GM20431 (cell line): ENCODE results near the gene PTPRD.
"Not testable (repeated sequence)": the region's sequence is repeated elsewhere in the genome, so short reads cannot be mapped to it uniquely, and the experiment has no call there.

Source experiments
- in situ Hi-C: fragments of 300-500 bp; cut with MseI, MboI; formaldehyde crosslinking; loops from one replicate; pipeline ENCODE4 v1.15.0; 2020; ENCODE audit warnings: low sequenced_read_pairs; ENCODE audit not compliant: unreplicated experiment

PTPRD gene

GRCh38 chr9:10512144-10512543 lies 100.7 kb downstream of the PTPRD start:
- in situ Hi-C loops: no loop called here

- in situ Hi-C loops: no loop called here
Observed at GRCh38 chr9:10488937-10489336, 123.9 kb downstream of the PTPRD start.

GRCh38 chr9:10479172-10479571 lies 133.6 kb downstream of the PTPRD start:
- in situ Hi-C loops: no loop called here

- in situ Hi-C loops: not testable (repeated sequence)
Observed at GRCh38 chr9:10449201-10449617, 163.6 kb downstream of the PTPRD start.

GRCh38 chr9:10447036-10447435 lies 165.8 kb downstream of the PTPRD start:
- in situ Hi-C loops: no loop called here

GRCh38 chr9:10443868-10444204 lies 169.0 kb downstream of the PTPRD start:
- in situ Hi-C loops: no loop called here

- in situ Hi-C loops: no loop called here
Observed at GRCh38 chr9:10443181-10443867, 169.5 kb downstream of the PTPRD start.

- in situ Hi-C loops: no loop called here
Observed at GRCh38 chr9:10438955-10439354, 173.8 kb downstream of the PTPRD start.

GRCh38 chr9:10436756-10437155 lies 176.0 kb downstream of the PTPRD start:
- in situ Hi-C loops: no loop called here

- in situ Hi-C loops: no loop called here
Observed at GRCh38 chr9:10434412-10434811, 178.4 kb downstream of the PTPRD start.

- in situ Hi-C loops: no loop called here
Observed at GRCh38 chr9:10411272-10411671, 201.5 kb downstream of the PTPRD start.

- in situ Hi-C loops: no loop called here
Observed at GRCh38 chr9:10403283-10403682, 209.5 kb downstream of the PTPRD start.

- in situ Hi-C loops: no loop called here
Observed at GRCh38 chr9:10396615-10397014, 216.2 kb downstream of the PTPRD start.

GRCh38 chr9:10387282-10387681 lies 225.5 kb downstream of the PTPRD start:
- in situ Hi-C loops: no loop called here

- in situ Hi-C loops: no loop called here
Observed at GRCh38 chr9:10371824-10372223, 241.0 kb downstream of the PTPRD start.

GRCh38 chr9:10366171-10366779 lies 246.5 kb downstream of the PTPRD start:
- in situ Hi-C loops: no loop called here

- in situ Hi-C loops: no loop called here
Observed at GRCh38 chr9:10354591-10354990, 258.2 kb downstream of the PTPRD start.

GRCh38 chr9:10345621-10346020 lies 267.2 kb downstream of the PTPRD start:
- in situ Hi-C loops: not testable (repeated sequence)

- in situ Hi-C loops: no loop called here
Observed at GRCh38 chr9:10341057-10341456, 271.7 kb downstream of the PTPRD start.

- in situ Hi-C loops: no loop called here
Observed at GRCh38 chr9:10339152-10339551, 273.6 kb downstream of the PTPRD start.

GRCh38 chr9:10331157-10331556 lies 281.6 kb downstream of the PTPRD start:
- in situ Hi-C loops: no loop called here

- in situ Hi-C loops: no loop called here
Observed at GRCh38 chr9:10282084-10282483, 330.7 kb downstream of the PTPRD start.
